RPMI7951 (cell line): ENCODE measurements around the gene KRT13. TPM values are rescaled to one million over a fixed set of nuclear protein-coding genes. Genes with fewer than 3 reads are reported as not detected.
"Not testable (repeated sequence)": the region's sequence is repeated elsewhere in the genome, so short reads cannot be mapped to it uniquely, and the experiment has no call there.

Source experiments
- DNase-seq: peaks from one replicate; pipeline ENCODE4 v3.0.0-alpha.2; 2012; ENCODE audit warnings: low read depth
- total RNA-seq: library from RNA; depleted of rRNA; stranded (reverse); fragments of >200 nt; shearing (Covaris generic); gene quantifications from 2 replicates; pipeline ENCODE4 v1.2.3, GENCODE V29; 2014; rRNA removed

The KRT13 gene
- 0.24 TPM in 1 of 2 replicates, not detected in the other for total RNA-seq

GRCh38 chr17:41505007-41505808 lies at the start of gene KRT13:
Gene KRT13, minus strand, starts transcription at chr17:41505612. Its CDS starts 62 bp downstream, at chr17:41505550.
- no peak for DNase-seq

DNA sequence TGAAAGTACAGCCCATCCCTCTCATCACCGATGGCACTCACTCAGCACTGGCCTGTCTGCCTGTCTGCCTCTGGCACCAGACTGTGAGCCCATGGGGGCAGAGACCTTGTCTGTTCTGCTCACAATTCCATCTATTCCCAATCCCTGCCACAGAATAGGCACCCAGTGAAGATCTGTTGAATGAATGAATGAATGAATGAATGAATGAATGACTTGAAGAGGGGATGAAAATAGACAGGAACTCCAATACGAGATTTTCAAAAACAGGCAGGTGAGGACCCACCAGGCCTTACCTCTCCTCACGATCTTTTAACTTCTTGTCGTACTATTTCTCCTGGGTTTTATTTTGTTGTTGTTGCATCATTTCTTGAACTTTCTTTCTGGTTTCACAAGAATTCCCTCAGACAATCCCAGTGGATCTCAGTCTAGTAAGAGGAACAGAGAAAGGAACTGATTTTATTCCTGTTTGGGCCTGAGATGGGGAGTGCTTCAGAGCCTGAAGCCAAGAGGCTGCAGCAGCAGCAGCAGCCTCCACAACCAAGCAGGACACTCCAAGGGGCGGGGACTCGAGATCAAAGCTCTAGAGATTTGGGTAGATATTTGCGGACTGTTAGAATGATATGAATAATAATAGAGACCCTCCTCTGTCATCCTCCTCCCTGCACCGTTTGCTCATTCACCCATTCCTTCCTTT lies 48.7 kb upstream of the KRT13 start:
- DNase-seq, result no peak

DNA sequence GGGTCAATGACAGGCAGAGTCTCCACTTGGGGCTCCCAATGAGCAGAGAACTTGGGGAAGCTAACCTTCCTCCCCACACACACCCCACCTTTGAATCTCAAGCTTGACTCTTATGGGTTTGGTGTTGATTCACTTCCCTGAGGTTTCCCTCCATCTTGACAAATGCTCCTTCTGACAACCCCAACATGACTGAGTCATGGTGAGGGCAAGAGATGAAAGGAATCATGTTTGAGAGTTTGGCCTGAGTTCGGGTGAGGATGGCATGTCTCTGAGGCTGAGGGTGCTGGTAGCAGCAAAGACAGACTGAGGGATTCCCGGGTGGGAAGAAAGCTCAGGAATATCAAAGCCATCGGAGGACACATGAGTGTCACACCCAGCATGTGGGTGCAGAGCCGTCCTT lies 47.8 kb upstream of the KRT13 start:
- DNase-seq, result peak; percentile 72

- no peak for DNase-seq
Observed at GRCh38 chr17:41552455-41552854, 47.0 kb upstream of the KRT13 start.

- peak; percentile 62 for DNase-seq
Observed at GRCh38 chr17:41551365-41551764, 46.0 kb upstream of the KRT13 start.

GRCh38 chr17:41549596-41550039 lies 44.2 kb upstream of the KRT13 start:
- DNase-seq, result no peak

DNA sequence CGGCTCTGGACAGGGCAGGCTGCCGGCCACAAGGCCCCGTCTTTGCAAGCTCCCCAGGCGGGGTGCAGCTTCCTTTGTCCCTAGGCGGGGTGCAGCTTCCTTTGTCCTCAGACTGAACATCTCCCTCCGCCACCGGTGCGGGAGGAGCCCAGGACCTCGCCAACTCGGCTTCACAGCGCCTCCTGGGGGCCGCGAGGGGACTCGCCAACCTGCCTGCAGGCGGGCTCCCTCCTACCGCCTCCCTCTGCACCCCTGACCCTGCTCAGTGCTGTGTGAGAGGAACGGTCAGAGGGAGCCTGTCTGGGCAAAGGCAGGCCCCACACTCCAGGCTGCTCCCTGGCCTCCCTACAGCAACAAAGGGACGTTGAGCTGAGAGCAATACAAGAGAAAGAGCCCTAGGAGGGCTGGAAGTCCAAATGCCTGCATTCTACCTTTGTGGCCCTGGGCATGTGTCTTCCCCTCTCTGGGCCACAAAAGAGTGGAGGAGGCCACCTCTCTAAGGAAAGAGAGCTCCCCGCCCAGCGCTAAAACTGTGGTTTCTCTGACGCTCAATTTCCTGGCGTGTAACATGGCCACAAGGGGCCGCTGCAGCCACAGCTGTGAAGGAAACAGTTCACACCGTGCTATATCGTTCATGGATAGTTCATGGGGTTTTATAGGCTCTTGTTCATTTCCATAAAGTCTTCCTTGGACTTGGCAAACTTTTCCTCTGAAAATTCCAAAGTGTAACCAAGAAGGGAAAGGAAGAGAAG lies 43.6 kb upstream of the KRT13 start:
- DNase-seq, result peak; percentile 86

- peak; percentile 99 for DNase-seq
Observed at GRCh38 chr17:41547921-41548843, 42.8 kb upstream of the KRT13 start.

DNA sequence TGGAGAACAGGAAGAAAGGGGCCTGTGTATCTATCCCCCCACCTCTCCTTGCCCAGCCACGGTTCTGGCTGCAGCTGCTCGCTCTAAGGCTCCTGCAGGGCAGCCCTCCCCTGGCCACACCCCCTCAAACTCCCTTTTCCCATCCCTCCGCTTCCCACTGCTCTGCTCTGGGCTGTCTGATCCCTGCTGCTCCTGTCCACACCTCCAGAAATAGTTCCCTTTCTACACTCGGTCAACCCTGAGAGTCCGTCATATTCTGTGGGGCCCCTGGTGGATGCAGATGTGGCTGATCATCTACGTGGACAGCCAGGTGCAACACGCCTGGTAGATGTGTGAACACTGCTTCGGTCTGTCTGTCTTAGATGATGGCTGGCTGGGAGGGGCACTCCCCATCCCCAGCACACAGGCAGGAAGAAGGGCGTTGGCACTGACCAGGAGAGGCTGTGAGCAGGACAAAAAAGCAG lies 42.0 kb upstream of the KRT13 start:
- no peak for DNase-seq

GRCh38 chr17:41546819-41547218 lies 41.4 kb upstream of the KRT13 start:
- DNase-seq, result no peak

GRCh38 chr17:41545829-41546410 lies 40.5 kb upstream of the KRT13 start:
- DNase-seq, result no peak

DNA sequence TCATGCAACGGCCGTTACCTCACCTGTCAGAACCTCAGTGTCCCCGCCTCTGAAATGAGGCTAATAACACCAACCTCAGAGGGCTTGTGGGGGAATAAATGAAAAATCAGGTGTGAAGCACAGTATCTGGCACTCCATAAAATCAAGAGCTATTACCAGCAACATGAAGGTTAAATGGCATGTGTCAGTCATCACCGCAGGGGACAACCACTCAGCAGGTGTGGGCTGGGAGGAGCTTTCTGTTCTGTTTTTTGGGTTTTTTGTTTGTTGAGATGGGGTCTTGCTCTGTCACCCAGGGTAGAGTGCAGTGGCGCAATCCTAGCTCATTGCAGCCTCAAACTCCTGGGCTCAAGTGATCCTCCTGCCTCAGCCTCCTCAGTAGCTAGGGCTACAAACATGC lies 39.5 kb upstream of the KRT13 start:
- no peak for DNase-seq

DNA sequence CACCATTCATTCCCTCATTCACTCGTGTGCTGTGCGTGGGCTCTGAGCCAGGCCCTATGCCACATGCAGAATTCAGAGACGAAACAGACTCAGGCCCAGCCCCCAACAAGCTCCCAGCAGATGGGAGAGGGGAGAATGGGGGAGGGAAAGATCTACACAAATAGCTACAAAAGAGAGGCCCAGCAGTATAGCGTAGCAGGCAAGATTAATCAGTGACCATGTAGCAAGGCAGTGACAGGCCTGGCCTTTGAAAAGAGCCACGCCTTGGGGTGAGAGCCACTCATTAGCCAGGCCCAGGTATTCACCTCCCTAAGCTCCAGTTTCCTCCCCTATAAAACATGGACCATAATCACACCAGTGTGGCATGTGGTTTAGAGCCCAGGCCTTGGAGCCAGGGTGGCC lies 39.1 kb upstream of the KRT13 start:
- DNase-seq, result no peak

DNA sequence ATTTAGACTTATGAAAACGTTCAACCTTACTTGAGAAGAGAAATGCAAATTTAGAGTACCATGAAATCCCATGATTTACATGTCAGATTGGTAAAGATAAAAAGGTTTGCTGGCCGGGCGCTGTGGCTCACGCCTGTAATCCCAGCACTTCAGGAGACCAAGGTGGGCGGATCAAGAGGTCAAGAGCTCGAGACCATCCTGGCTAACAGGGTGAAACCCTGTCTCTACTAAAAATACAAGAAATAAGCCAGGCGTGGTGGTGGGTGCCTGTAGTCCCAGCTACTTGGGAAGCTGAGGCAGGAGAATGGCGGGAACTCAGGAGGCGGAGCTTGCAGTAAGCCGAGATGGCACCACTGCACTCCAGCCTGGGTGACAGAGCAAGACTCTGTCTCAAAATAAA lies 37.4 kb upstream of the KRT13 start:
- DNase-seq, result not testable (repeated sequence)

- no peak for DNase-seq
Observed at GRCh38 chr17:41542357-41542756, 36.9 kb upstream of the KRT13 start.

- no peak for DNase-seq
Observed at GRCh38 chr17:41540921-41541625, 35.7 kb upstream of the KRT13 start.

DNA sequence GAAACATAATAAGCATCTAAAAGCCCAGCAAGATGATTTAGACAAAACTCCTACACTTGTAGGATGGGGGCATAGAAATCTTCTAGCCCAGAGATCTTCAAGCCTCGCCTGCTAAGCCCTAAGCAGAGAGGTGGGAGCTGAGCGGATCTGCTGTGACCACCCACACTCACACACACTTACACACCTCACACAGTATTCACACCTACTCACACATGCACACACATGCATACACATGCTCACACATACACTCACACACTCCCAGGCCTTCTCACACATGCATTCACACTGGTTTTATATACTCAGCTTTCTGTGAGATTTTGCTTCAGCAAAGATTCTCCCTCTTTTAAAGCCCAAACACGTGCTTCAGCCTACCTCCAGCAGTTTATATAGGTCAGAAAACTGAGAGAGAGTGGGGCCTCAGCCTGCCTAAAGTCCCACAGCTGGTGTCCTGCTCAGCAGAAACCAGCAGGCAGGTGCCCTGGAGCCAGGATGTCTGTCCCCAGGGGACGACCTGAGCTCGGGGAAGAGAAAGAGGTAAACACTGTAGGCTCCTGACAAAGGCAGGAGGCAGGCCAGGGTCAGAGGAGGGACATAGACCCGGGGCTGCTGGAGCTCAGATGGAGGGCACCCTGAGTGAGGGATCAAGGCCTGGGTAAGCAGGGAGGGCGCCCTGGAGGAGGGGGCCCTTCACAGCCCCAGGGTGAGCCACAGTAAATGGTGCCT lies 34.7 kb upstream of the KRT13 start:
- DNase-seq, result no peak

- DNase-seq, result no peak
Observed at GRCh38 chr17:41539071-41539492, 33.7 kb upstream of the KRT13 start.

DNA sequence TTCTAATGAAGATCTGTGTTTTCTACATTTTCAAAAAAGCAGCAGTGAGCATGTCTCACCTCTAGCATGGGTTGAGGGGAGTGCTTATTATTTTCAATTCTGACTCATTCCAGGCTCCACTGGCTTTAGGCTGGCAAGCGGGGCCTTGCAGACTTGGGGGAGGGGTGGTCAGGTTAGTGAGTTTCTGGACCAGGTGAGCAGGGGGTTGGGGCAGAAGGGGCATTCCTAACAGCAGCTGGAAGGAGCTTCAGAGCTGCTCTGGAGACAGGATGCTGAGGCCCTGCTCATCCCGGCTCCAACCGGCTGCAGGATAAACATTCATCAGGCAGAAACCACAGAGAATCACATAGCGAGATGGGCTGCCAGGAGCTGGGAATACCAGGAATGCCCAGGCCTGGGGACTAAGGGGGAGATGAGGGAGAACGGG lies 33.2 kb upstream of the KRT13 start:
- DNase-seq, result peak; percentile 63
